CD4-positive, alpha-beta T cell treated with Interleukin-6 at 100 ng/mL for 8 hours (primary cell): ENCODE results near the gene CDK5.

Source experiments
- DNase-seq: peaks from one replicate; pipeline ENCODE4 v3.0.0-alpha.2; 2020; ENCODE audit warnings: mixed read lengths, low spot score

The CDK5 gene

GRCh38 chr7:151057506-151057988 lies at the start of gene CDK5:
Gene CDK5 (minus strand): TSS chr7:151057897. CDS start chr7:151057848, 49 bp downstream.
- DNase-seq, result no peak

- no peak for DNase-seq
Observed at GRCh38 chr7:151104411-151105235, 46.9 kb upstream of the CDK5 start.

- DNase-seq, result no peak
Observed at GRCh38 chr7:151103973-151104372, 46.3 kb upstream of the CDK5 start.

GRCh38 chr7:151102991-151103390 lies 45.3 kb upstream of the CDK5 start:
- DNase-seq, result no peak

- DNase-seq, result no peak
Observed at GRCh38 chr7:151101621-151102396, 44.1 kb upstream of the CDK5 start.

GRCh38 chr7:151100921-151101320 lies 43.2 kb upstream of the CDK5 start:
- no peak for DNase-seq

- no peak for DNase-seq
Observed at GRCh38 chr7:151099486-151100211, 42.0 kb upstream of the CDK5 start.

- DNase-seq, result no peak
Observed at GRCh38 chr7:151095828-151096475, 38.3 kb upstream of the CDK5 start.

GRCh38 chr7:151095123-151095797 lies 37.6 kb upstream of the CDK5 start:
- no peak for DNase-seq

GRCh38 chr7:151094675-151095074 lies 37.0 kb upstream of the CDK5 start:
- no peak for DNase-seq

GRCh38 chr7:151093748-151094147 lies 36.1 kb upstream of the CDK5 start:
- DNase-seq, result no peak

- no peak for DNase-seq
Observed at GRCh38 chr7:151091988-151092387, 34.3 kb upstream of the CDK5 start.

GRCh38 chr7:151091431-151091830 lies 33.7 kb upstream of the CDK5 start:
- no peak for DNase-seq

GRCh38 chr7:151091003-151091402 lies 33.3 kb upstream of the CDK5 start:
- no peak for DNase-seq

- DNase-seq, result no peak
Observed at GRCh38 chr7:151089893-151090730, 32.4 kb upstream of the CDK5 start.

GRCh38 chr7:151088856-151089699 lies 31.4 kb upstream of the CDK5 start:
- no peak for DNase-seq

GRCh38 chr7:151088019-151088855 lies 30.5 kb upstream of the CDK5 start:
- no peak for DNase-seq

GRCh38 chr7:151087245-151088018 lies 29.7 kb upstream of the CDK5 start:
- DNase-seq, result no peak
